ENCODE data around the gene NCEH1. TPM values are rescaled to one million over a fixed set of nuclear protein-coding genes. Genes with fewer than 3 reads are reported as not detected.

NCEH1 gene
- total and polyA plus RNA-seq, 2 of the 13 experiments (the other 11 are each of a cell fraction or from before 2014, with no cell fraction given): 12.9 to 21.4 TPM

DNA sequence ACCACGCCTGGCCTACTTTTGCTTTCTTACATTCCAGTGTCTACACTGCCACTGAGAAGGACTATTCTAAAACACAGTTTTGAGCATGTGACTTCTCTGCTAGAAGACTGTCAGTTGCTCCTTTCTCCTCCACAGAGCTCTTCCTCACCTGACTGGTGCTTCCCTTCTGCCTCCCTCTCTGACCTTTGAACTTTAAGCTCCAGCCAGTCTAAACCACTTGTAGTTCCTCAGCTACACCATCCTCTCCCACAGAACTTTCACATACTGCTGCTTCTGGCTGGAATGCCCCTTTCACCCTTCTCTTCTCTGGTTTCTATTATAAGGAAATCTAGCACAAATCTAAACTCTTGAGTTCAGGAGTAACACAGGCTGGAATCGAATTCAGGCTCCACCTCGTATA, 9.1 kb downstream of the NCEH1 start (continued):
- TF ChIP-seq, protein P1, sequence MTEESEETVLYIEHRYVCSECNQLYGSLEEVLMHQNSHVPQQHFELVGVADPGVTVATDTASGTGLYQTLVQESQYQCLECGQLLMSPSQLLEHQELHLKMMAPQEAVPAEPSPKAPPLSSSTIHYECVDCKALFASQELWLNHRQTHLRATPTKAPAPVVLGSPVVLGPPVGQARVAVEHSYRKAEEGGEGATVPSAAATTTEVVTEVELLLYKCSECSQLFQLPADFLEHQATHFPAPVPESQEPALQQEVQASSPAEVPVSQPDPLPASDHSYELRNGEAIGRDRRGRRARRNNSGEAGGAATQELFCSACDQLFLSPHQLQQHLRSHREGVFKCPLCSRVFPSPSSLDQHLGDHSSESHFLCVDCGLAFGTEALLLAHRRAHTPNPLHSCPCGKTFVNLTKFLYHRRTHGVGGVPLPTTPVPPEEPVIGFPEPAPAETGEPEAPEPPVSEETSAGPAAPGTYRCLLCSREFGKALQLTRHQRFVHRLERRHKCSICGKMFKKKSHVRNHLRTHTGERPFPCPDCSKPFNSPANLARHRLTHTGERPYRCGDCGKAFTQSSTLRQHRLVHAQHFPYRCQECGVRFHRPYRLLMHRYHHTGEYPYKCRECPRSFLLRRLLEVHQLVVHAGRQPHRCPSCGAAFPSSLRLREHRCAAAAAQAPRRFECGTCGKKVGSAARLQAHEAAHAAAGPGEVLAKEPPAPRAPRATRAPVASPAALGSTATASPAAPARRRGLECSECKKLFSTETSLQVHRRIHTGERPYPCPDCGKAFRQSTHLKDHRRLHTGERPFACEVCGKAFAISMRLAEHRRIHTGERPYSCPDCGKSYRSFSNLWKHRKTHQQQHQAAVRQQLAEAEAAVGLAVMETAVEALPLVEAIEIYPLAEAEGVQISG (CRISPR knock-in tag; IDR thresholded peaks at IDR 0.05): no peak
- TF ChIP-seq, protein P2, sequence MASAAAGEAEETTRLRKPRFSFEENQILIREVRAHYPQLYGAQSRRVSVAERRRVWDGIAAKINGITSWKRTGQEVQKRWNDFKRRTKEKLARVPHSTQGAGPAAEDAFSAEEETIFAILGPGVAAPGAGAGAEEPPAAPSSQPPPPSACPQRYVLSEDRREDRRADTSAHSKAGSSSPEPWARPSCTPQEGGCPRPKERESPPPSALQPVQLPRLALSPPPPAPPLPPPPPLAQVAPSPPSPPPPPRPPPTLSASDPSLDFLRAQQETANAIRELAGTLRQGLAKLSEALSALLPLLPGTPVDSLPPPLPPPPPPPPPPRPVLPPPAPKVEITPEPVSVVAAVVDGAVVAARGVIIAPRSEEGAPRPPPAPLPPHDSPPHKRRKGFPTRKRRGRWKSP (CRISPR knock-in tag; IDR thresholded peaks at IDR 0.05): no peak
- TF ChIP-seq, protein P3, sequence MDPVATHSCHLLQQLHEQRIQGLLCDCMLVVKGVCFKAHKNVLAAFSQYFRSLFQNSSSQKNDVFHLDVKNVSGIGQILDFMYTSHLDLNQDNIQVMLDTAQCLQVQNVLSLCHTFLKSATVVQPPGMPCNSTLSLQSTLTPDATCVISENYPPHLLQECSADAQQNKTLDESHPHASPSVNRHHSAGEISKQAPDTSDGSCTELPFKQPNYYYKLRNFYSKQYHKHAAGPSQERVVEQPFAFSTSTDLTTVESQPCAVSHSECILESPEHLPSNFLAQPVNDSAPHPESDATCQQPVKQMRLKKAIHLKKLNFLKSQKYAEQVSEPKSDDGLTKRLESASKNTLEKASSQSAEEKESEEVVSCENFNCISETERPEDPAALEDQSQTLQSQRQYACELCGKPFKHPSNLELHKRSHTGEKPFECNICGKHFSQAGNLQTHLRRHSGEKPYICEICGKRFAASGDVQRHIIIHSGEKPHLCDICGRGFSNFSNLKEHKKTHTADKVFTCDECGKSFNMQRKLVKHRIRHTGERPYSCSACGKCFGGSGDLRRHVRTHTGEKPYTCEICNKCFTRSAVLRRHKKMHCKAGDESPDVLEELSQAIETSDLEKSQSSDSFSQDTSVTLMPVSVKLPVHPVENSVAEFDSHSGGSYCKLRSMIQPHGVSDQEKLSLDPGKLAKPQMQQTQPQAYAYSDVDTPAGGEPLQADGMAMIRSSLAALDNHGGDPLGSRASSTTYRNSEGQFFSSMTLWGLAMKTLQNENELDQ (CRISPR knock-in tag; IDR thresholded peaks at IDR 0.05; ENCODE audit: borderline replicate concordance): no peak
- no peak for TF ChIP-seq FOXC1 (CRISPR knock-in tag; IDR thresholded peaks at IDR 0.05; ENCODE audit: borderline replicate concordance)
- 0 out of 2 replicates have a peak, but pooled peaks have one; percentile 23 for TF ChIP-seq NR2F6 (IDR thresholded peaks at IDR 0.05)
- 0 out of 2 replicates have a peak, but pooled peaks have one; percentile 34 for TF ChIP-seq NR2F6 (CRISPR knock-in tag; IDR thresholded peaks at IDR 0.05)
- TF ChIP-seq TAF15 (IDR thresholded peaks at IDR 0.05; ENCODE audit: low read depth, low read length, poor library complexity, severe bottlenecking): no peak
- no peak for TF ChIP-seq MXD4 (CRISPR knock-in tag; IDR thresholded peaks at IDR 0.05)
- no peak for TF ChIP-seq ZNF652 (CRISPR knock-in tag; IDR thresholded peaks at IDR 0.05; ENCODE audit: borderline replicate concordance, low read depth)
- TF ChIP-seq, protein P4, sequence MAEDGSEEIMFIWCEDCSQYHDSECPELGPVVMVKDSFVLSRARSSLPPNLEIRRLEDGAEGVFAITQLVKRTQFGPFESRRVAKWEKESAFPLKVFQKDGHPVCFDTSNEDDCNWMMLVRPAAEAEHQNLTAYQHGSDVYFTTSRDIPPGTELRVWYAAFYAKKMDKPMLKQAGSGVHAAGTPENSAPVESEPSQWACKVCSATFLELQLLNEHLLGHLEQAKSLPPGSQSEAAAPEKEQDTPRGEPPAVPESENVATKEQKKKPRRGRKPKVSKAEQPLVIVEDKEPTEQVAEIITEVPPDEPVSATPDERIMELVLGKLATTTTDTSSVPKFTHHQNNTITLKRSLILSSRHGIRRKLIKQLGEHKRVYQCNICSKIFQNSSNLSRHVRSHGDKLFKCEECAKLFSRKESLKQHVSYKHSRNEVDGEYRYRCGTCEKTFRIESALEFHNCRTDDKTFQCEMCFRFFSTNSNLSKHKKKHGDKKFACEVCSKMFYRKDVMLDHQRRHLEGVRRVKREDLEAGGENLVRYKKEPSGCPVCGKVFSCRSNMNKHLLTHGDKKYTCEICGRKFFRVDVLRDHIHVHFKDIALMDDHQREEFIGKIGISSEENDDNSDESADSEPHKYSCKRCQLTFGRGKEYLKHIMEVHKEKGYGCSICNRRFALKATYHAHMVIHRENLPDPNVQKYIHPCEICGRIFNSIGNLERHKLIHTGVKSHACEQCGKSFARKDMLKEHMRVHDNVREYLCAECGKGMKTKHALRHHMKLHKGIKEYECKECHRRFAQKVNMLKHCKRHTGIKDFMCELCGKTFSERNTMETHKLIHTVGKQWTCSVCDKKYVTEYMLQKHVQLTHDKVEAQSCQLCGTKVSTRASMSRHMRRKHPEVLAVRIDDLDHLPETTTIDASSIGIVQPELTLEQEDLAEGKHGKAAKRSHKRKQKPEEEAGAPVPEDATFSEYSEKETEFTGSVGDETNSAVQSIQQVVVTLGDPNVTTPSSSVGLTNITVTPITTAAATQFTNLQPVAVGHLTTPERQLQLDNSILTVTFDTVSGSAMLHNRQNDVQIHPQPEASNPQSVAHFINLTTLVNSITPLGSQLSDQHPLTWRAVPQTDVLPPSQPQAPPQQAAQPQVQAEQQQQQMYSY (CRISPR knock-in tag; IDR thresholded peaks at IDR 0.05): no peak
- TF ChIP-seq ZNF724P (CRISPR knock-in tag; IDR thresholded peaks at IDR 0.05; ENCODE audit: borderline replicate concordance): no peak
- no peak for TF ChIP-seq SMAD3 (CRISPR knock-in tag; IDR thresholded peaks at IDR 0.05)
- no peak for TF ChIP-seq ZNF451 (CRISPR knock-in tag; IDR thresholded peaks at IDR 0.05)
- TF ChIP-seq ZNF644 (CRISPR knock-in tag; IDR thresholded peaks at IDR 0.05; ENCODE audit: low read depth): 0 out of 2 replicates have a peak, but pooled peaks have one; percentile 31
- TF ChIP-seq SALL1 (CRISPR knock-in tag; IDR thresholded peaks at IDR 0.05): no peak
- no peak for TF ChIP-seq TFDP1 (CRISPR knock-in tag; IDR thresholded peaks at IDR 0.05; ENCODE audit: borderline replicate concordance)
